Glutamatergic neuron (in vitro differentiated cells): ENCODE measurements around the gene ASB2. TPM values are rescaled to one million over a fixed set of nuclear protein-coding genes. Genes with fewer than 3 reads are reported as not detected.
A peak's percentile ranks its signal among the peaks of the same experiment; 100 is the strongest.

Experiments used
- DNase-seq: peaks from one replicate; pipeline ENCODE4 v3.0.0; 2022
- H3K27ac Mint-ChIP-seq: one replicate; pipeline ENCODE4 v1.8.0; 2020; ENCODE audit warnings: mild to moderate bottlenecking, mixed read lengths, inconsistent platforms; ENCODE audit not compliant: unreplicated experiment
- H3K27me3 Mint-ChIP-seq: one replicate; pipeline ENCODE4 v1.8.0; 2020; ENCODE audit warnings: mild to moderate bottlenecking, moderate library complexity, mixed read lengths, inconsistent platforms; ENCODE audit not compliant: unreplicated experiment
- H3K36me3 Mint-ChIP-seq: one replicate; pipeline ENCODE4 v1.8.0; 2020; ENCODE audit warnings: mild to moderate bottlenecking, mixed read lengths, inconsistent platforms; ENCODE audit not compliant: unreplicated experiment
- H3K4me1 Mint-ChIP-seq: one replicate; pipeline ENCODE4 v1.8.0; 2020; ENCODE audit warnings: mild to moderate bottlenecking, low read depth, mixed read lengths, inconsistent platforms; ENCODE audit not compliant: unreplicated experiment
- H3K4me3 Mint-ChIP-seq: one replicate; pipeline ENCODE4 v1.8.0; 2020; ENCODE audit warnings: mild to moderate bottlenecking, mixed read lengths, inconsistent platforms; ENCODE audit not compliant: unreplicated experiment
- H3K9me3 Mint-ChIP-seq: one replicate; pipeline ENCODE4 v1.8.0; 2020; ENCODE audit warnings: mild to moderate bottlenecking, moderate library complexity, mixed read lengths, inconsistent platforms; ENCODE audit not compliant: unreplicated experiment
- total RNA-seq: library from RNA; stranded (reverse); fragmentation: NEBNext Ultra II Directional; extraction: Animal tissue kit (Norgen Biotek cat#: 25700); gene quantifications from one replicate; pipeline ENCODE4 v1.2.1, GENCODE V29; 2021; ENCODE audit not compliant: unreplicated experiment
- TF ChIP-seq, protein P1 (sequence below): fragments of 200-600 bp; sonication (generic); IDR thresholded peaks from one replicate; pipeline ENCODE4 v1.5.0; 2021; ENCODE audit not compliant: partially characterized antibody, unreplicated experiment

The ASB2 gene
- total RNA-seq, 1 donor from 2014 or later, result 16.6 TPM

DNA sequence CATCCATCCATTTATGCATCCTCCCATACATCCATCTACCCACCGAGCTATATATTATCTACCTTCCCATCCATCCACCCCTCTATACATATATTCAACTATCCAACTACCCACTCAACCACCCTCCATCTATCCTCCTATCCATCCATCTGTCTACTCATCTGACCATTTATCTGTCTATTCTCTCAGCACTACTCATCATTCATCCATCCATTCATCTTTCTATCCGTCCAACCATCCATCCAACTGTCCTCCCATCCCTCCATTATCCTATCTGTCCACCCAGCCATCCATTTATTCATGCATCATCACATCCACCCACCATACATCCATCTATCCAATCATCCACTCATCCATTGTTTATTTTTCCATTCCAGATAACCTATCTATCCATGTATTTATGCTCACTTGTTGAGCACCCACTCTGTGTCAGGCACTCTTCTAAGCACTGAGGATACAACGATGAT lies 11.5 kb downstream of the ASB2 start:
- DNase-seq, result no peak
- TF ChIP-seq, protein P1, sequence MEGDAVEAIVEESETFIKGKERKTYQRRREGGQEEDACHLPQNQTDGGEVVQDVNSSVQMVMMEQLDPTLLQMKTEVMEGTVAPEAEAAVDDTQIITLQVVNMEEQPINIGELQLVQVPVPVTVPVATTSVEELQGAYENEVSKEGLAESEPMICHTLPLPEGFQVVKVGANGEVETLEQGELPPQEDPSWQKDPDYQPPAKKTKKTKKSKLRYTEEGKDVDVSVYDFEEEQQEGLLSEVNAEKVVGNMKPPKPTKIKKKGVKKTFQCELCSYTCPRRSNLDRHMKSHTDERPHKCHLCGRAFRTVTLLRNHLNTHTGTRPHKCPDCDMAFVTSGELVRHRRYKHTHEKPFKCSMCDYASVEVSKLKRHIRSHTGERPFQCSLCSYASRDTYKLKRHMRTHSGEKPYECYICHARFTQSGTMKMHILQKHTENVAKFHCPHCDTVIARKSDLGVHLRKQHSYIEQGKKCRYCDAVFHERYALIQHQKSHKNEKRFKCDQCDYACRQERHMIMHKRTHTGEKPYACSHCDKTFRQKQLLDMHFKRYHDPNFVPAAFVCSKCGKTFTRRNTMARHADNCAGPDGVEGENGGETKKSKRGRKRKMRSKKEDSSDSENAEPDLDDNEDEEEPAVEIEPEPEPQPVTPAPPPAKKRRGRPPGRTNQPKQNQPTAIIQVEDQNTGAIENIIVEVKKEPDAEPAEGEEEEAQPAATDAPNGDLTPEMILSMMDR, result no peak
- Mint-ChIP-seq H3K27me3 (peaks cover 6% of the 10 kb centered on the region), H3K4me1 (peaks cover 24% of the 10 kb centered on the region), H3K36me3 (no peaks in the 10 kb centered on the region), H3K9me3 (peaks cover 13% of the 10 kb centered on the region), H3K27ac (no peak overlapping the region), H3K4me3 (peak overlapping the region; percentile 8)

DNA sequence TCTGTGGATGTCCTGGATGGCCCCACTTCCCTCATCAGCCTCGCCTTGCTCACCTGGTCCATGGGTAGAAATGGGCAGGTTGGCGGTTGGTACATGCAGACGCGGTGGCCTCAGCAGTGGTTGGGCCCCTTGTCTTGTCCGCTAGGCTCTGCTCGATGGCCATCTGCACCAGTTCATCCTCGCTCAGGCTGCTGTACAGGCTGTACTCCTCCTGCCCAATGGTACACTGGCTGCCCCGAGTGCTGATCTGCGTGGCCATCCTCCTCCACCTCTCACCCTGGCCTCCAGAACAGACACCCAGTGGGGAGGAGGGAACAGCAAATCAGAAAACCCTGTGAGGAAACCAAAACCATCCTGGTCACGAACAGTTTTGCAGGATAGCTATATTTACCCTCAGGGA lies 12.1 kb downstream of the ASB2 start:
- H3K36me3 Mint-ChIP-seq, result no peaks in the 10 kb centered on the region
- H3K4me3 Mint-ChIP-seq, result no peak overlapping the region
- peaks cover 22% of the 10 kb centered on the region for H3K4me1 Mint-ChIP-seq
- TF ChIP-seq, protein P1, result no peak
- H3K9me3 Mint-ChIP-seq, result peaks cover 13% of the 10 kb centered on the region
- peaks cover 10% of the 10 kb centered on the region for H3K27me3 Mint-ChIP-seq
- H3K27ac Mint-ChIP-seq, result no peak overlapping the region
- no peak for DNase-seq

- Mint-ChIP-seq H3K4me3 (no peak overlapping the region), H3K4me1 (peaks cover 22% of the 10 kb centered on the region), H3K36me3 (no peaks in the 10 kb centered on the region), H3K27ac (no peak overlapping the region), H3K9me3 (peaks cover 13% of the 10 kb centered on the region), H3K27me3 (peaks cover 10% of the 10 kb centered on the region)
- DNase-seq, result no peak
- TF ChIP-seq, protein P1, result no peak
Observed at GRCh38 chr14:93963692-93964091, 12.7 kb downstream of the ASB2 start.

DNA sequence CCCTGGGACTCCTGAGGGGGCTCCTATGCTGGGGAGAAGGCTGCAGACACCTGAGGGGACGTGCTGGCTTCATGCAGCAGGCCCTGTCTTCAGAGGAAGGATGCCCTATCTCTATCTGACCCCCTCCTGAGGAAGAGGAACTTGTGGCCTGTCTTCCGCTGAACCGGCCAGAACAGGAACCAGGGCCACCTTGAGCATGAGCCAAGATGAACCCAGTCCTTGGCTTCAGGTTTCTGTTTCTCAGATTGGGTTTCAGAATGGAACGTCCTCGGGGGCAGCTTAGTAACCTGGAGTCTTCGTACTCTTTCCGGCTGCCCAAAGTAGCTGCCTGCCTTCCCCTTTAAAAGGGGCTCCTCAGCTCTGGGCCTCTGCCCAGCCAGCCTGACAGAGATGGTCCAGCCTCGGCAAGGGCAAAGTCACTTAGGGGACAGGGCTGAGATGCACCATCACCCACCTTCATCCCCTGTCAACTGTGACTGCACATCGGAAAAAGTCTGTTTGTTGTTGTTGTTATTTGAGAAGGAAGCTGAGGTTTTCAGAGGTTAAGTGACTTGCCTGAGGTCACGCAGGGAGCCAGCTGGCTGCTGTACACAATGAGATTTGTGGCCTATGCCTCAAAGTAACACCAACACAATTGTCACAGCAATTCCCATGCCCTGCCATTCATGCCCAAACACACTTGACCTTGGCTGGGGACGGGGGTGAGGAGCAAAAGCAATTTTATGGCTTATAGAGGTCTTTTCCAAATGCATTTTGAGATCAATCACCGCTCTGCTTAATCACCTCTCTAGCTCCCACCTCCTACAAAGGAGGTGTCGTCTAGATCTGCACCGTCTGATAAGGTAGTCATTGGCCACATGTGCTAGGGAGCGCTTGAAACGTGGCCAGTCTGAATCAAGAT lies 13.4 kb downstream of the ASB2 start:
- TF ChIP-seq, protein P1, result no peak
- Mint-ChIP-seq H3K36me3 (no peaks in the 10 kb centered on the region), H3K4me3 (no peak overlapping the region), H3K9me3 (peaks cover 11% of the 10 kb centered on the region), H3K27me3 (peaks cover 11% of the 10 kb centered on the region), H3K4me1 (peaks cover 27% of the 10 kb centered on the region), H3K27ac (peak overlapping the region; percentile 68)
- no peak for DNase-seq

DNA sequence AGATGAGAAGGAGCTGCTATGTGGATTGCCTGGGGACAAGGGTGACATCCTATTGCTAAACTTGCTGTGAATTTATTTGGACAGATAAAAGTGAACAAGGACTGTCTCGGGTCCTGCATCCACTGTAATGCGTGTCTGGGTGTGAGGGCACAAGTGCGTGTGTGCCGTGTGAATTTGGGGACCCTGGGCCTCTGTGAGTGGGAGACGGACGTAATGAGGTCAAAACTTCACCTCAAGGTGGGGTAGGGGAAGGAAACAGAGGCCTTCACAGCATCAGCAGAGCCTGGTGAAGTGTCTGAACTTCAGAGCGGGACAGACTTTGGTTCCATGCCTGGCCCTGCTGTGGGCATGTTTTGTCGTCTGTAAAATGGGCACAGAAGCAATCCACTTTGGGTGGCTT lies 14.8 kb downstream of the ASB2 start:
- no peak for DNase-seq
- H3K27ac Mint-ChIP-seq, result peak overlapping the region; percentile 59
- H3K4me3 Mint-ChIP-seq, result no peak overlapping the region
- H3K36me3 Mint-ChIP-seq, result no peaks in the 10 kb centered on the region
- peaks cover 36% of the 10 kb centered on the region for H3K4me1 Mint-ChIP-seq
- H3K27me3 Mint-ChIP-seq, result peaks cover 18% of the 10 kb centered on the region
- peaks cover 18% of the 10 kb centered on the region for H3K9me3 Mint-ChIP-seq
- TF ChIP-seq, protein P1, result no peak
